Adipocyte (in vitro differentiated cells): Measurements from ENCODE around the gene RAB31.

Experiments used
- DNase-seq: peaks from one replicate; pipeline ENCODE4 v3.0.0-alpha.2; 2015; ENCODE audit warnings: low read depth
- H3K27me3 ChIP-seq: replicated peaks from 2 replicates; pipeline ENCODE4 v1.7.0; 2013; ENCODE audit warnings: mild to moderate bottlenecking, low read length, moderate library complexity; ENCODE audit not compliant: control insufficient read depth, insufficient read depth
- H3K36me3 ChIP-seq: 2 replicates; pipeline ENCODE4 v1.7.0; 2013; ENCODE audit warnings: low read length, mild to moderate bottlenecking, moderate library complexity; ENCODE audit not compliant: control insufficient read depth, insufficient read depth, severe bottlenecking
- H3K4me1 ChIP-seq: 2 replicates; pipeline ENCODE4 v1.7.0; 2013; ENCODE audit warnings: mild to moderate bottlenecking, low read length, moderate library complexity; ENCODE audit not compliant: control insufficient read depth, insufficient read depth
- H3K4me3 ChIP-seq: 2 replicates; pipeline ENCODE4 v1.7.0; 2013; ENCODE audit warnings: mild to moderate bottlenecking, low read length, moderate library complexity
- H3K9ac ChIP-seq: 2 replicates; pipeline ENCODE4 v1.7.0; 2013; ENCODE audit warnings: mild to moderate bottlenecking, low read length, moderate library complexity
- H3K9me3 ChIP-seq: 2 replicates; pipeline ENCODE4 v1.7.0; 2013; ENCODE audit warnings: mild to moderate bottlenecking, low read length, moderate library complexity; ENCODE audit not compliant: control insufficient read depth

Gene RAB31

GRCh38 chr18:9802175-9803062, 94.3 kb downstream of the RAB31 start:
- H3K36me3 ChIP-seq = no peaks in the 10 kb centered on the region
- H3K27me3 ChIP-seq = no peaks in the 10 kb centered on the region
- H3K4me3 ChIP-seq = peak overlapping the region; percentile 21
- peaks cover 43% of the 10 kb centered on the region for H3K4me1 ChIP-seq
- peak overlapping the region; percentile 24 for H3K9ac ChIP-seq
- DNase-seq = no peak
- no peaks in the 10 kb centered on the region for H3K9me3 ChIP-seq

GRCh38 chr18:9803063-9803697, 95.1 kb downstream of the RAB31 start:
- peak; percentile 51 for DNase-seq
- H3K9ac ChIP-seq = peak overlapping the region; percentile 24
- peak overlapping the region; percentile 21 for H3K4me3 ChIP-seq
- no peaks in the 10 kb centered on the region for H3K27me3 ChIP-seq
- peaks cover 41% of the 10 kb centered on the region for H3K4me1 ChIP-seq
- H3K36me3 ChIP-seq = no peaks in the 10 kb centered on the region
- H3K9me3 ChIP-seq = no peaks in the 10 kb centered on the region

GRCh38 chr18:9803698-9804516, 95.8 kb downstream of the RAB31 start:
- H3K9ac ChIP-seq = peak overlapping the region; percentile 23
- DNase-seq = no peak
- peaks cover 44% of the 10 kb centered on the region for H3K4me1 ChIP-seq
- no peak overlapping the region for H3K4me3 ChIP-seq
- H3K36me3 ChIP-seq = no peaks in the 10 kb centered on the region
- H3K27me3 ChIP-seq = no peaks in the 10 kb centered on the region
- no peaks in the 10 kb centered on the region for H3K9me3 ChIP-seq

GRCh38 chr18:9804517-9805104, 96.5 kb downstream of the RAB31 start:
- Histone ChIP-seq H3K9me3 (no peaks in the 10 kb centered on the region), H3K9ac (no peak overlapping the region), H3K4me1 (peaks cover 48% of the 10 kb centered on the region), H3K27me3 (no peaks in the 10 kb centered on the region), H3K36me3 (no peaks in the 10 kb centered on the region), H3K4me3 (no peak overlapping the region)
- no peak for DNase-seq

- no peak overlapping the region for H3K4me3 ChIP-seq
- no peak for DNase-seq
- H3K36me3 ChIP-seq = no peaks in the 10 kb centered on the region
- H3K27me3 ChIP-seq = no peaks in the 10 kb centered on the region
- no peaks in the 10 kb centered on the region for H3K9me3 ChIP-seq
- no peak overlapping the region for H3K9ac ChIP-seq
- H3K4me1 ChIP-seq = peaks cover 60% of the 10 kb centered on the region
These were observed 98.8 kb downstream of the RAB31 start for GRCh38 chr18:9806905-9807304.

- peak; percentile 57 for DNase-seq
- H3K9ac ChIP-seq = peak overlapping the region; percentile 33
- no peaks in the 10 kb centered on the region for H3K36me3 ChIP-seq
- H3K27me3 ChIP-seq = no peaks in the 10 kb centered on the region
- no peaks in the 10 kb centered on the region for H3K9me3 ChIP-seq
- peak overlapping the region; percentile 5 for H3K4me3 ChIP-seq
- H3K4me1 ChIP-seq = peaks cover 44% of the 10 kb centered on the region
These were observed 100.5 kb downstream of the RAB31 start for GRCh38 chr18:9808295-9809241.

GRCh38 chr18:9809697-9810096, 101.6 kb downstream of the RAB31 start:
- H3K36me3 ChIP-seq = no peaks in the 10 kb centered on the region
- no peaks in the 10 kb centered on the region for H3K9me3 ChIP-seq
- H3K4me1 ChIP-seq = peaks cover 33% of the 10 kb centered on the region
- DNase-seq = no peak
- no peaks in the 10 kb centered on the region for H3K27me3 ChIP-seq
- no peak overlapping the region for H3K9ac ChIP-seq
- no peak overlapping the region for H3K4me3 ChIP-seq

GRCh38 chr18:9810299-9810698, 102.2 kb downstream of the RAB31 start:
- peaks cover 32% of the 10 kb centered on the region for H3K4me1 ChIP-seq
- H3K9ac ChIP-seq = no peak overlapping the region
- H3K36me3 ChIP-seq = no peaks in the 10 kb centered on the region
- no peaks in the 10 kb centered on the region for H3K27me3 ChIP-seq
- DNase-seq = no peak
- H3K9me3 ChIP-seq = no peaks in the 10 kb centered on the region
- no peak overlapping the region for H3K4me3 ChIP-seq

- H3K9me3 ChIP-seq = no peaks in the 10 kb centered on the region
- H3K27me3 ChIP-seq = no peaks in the 10 kb centered on the region
- peaks cover 32% of the 10 kb centered on the region for H3K4me1 ChIP-seq
- DNase-seq = no peak
- H3K9ac ChIP-seq = no peak overlapping the region
- H3K4me3 ChIP-seq = no peak overlapping the region
- peaks cover 3% of the 10 kb centered on the region for H3K36me3 ChIP-seq
These were observed 103.0 kb downstream of the RAB31 start for GRCh38 chr18:9810994-9811705.

GRCh38 chr18:9811978-9812377, 103.9 kb downstream of the RAB31 start:
- Histone ChIP-seq H3K9ac (no peak overlapping the region), H3K36me3 (peaks cover 12% of the 10 kb centered on the region), H3K4me1 (peaks cover 32% of the 10 kb centered on the region), H3K9me3 (no peaks in the 10 kb centered on the region), H3K27me3 (no peaks in the 10 kb centered on the region), H3K4me3 (no peak overlapping the region)
- DNase-seq = no peak
